ENCODE measurements around the gene CENPU.

GRCh38 chr4:184653650-184654049 is 80.2 kb downstream of the CENPU start:
- TF ChIP-seq ZNF274 (IDR thresholded peaks at IDR 0.05; ENCODE audit: low read depth, low read length) (no peak), YY1 (IDR thresholded peaks at IDR 0.05; ENCODE audit: insufficient read depth, insufficient read length) (no peak)
